Activated T-helper 1 cell treated with anti-CD3 and anti-CD28 coated beads, Interleukin-12 subunit alpha, Interleukin-12 subunit beta, Interleukin-2, Interleukin-4 antibody, amounts not matched to agents 30 ng/mL and 10 ng/mL and 1 ng/mL, durations not matched to agents 14 hours and 24 hours and 36 hours (primary cell): Measurements from ENCODE around the gene SECISBP2. TPM values are rescaled to one million over a fixed set of nuclear protein-coding genes. Genes with fewer than 3 reads are reported as not detected.
A peak's percentile ranks its signal among the peaks of the same experiment; 100 is the strongest.
"Not testable (repeated sequence)": the region's sequence is repeated elsewhere in the genome, so short reads cannot be mapped to it uniquely, and the experiment has no call there.

Experiments
- DNase-seq: peaks from one replicate; pipeline ENCODE4 v3.0.0; 2021; ENCODE audit warnings: low spot score
- H3K27ac Mint-ChIP-seq: one replicate; pipeline ENCODE4 v1.8.0; 2021; ENCODE audit warnings: mild to moderate bottlenecking, mixed read lengths
- H3K27me3 Mint-ChIP-seq: one replicate; pipeline ENCODE4 v1.8.0; 2022; ENCODE audit warnings: mild to moderate bottlenecking, moderate library complexity, mixed read lengths; ENCODE audit not compliant: insufficient read depth
- H3K36me3 Mint-ChIP-seq: one replicate; pipeline ENCODE4 v1.8.0; 2021; ENCODE audit warnings: low read depth, mixed read lengths
- H3K4me1 Mint-ChIP-seq: one replicate; pipeline ENCODE4 v1.8.0; 2021; ENCODE audit warnings: low read depth, mixed read lengths
- H3K4me3 Mint-ChIP-seq: one replicate; pipeline ENCODE4 v1.8.0; 2021; ENCODE audit warnings: mild to moderate bottlenecking, moderate library complexity, mixed read lengths
- H3K9me3 Mint-ChIP-seq: one replicate; pipeline ENCODE4 v1.8.0; 2021; ENCODE audit warnings: mixed read lengths
- intact Hi-C: fragments of 100-400 bp; cut with micrococcal nuclease; formaldehyde crosslinking; loops from one replicate; pipeline ENCODE4 v1.15.1; 2024
- total RNA-seq: library from RNA; stranded (reverse); gene quantifications from 2 replicates; pipeline ENCODE4 v1.2.3, GENCODE V29; 2022

SECISBP2 gene
- total RNA-seq, 1 donor from 2014 or later, result 49.4 TPM

- peaks cover 40% of the 10 kb centered on the region for H3K4me1 Mint-ChIP-seq
- H3K4me3 Mint-ChIP-seq, result no peak overlapping the region
- H3K27ac Mint-ChIP-seq, result no peak overlapping the region
- H3K9me3 Mint-ChIP-seq, result no peaks in the 10 kb centered on the region
- intact Hi-C loops, result loop anchor here (5.0 kb wide), 1 partner anchor 195 kb away; no protein-coding TSS in a partner anchor
- peaks cover 77% of the 10 kb centered on the region for H3K36me3 Mint-ChIP-seq
- H3K27me3 Mint-ChIP-seq, result no peaks in the 10 kb centered on the region
- DNase-seq, result no peak
These were observed 23.9 kb downstream of the SECISBP2 start for GRCh38 chr9:89342213-89342612.

GRCh38 chr9:89342948-89343347 lies 24.6 kb downstream of the SECISBP2 start:
- intact Hi-C loops, result loop anchor here (5.0 kb wide), 1 partner anchor 194 kb away; no protein-coding TSS in a partner anchor
- no peak overlapping the region for H3K27ac Mint-ChIP-seq
- H3K4me3 Mint-ChIP-seq, result no peak overlapping the region
- no peaks in the 10 kb centered on the region for H3K9me3 Mint-ChIP-seq
- peaks cover 40% of the 10 kb centered on the region for H3K4me1 Mint-ChIP-seq
- H3K36me3 Mint-ChIP-seq, result peaks cover 73% of the 10 kb centered on the region
- no peaks in the 10 kb centered on the region for H3K27me3 Mint-ChIP-seq
- DNase-seq, result no peak

GRCh38 chr9:89343812-89344211 lies 25.5 kb downstream of the SECISBP2 start:
- H3K9me3 Mint-ChIP-seq, DNase-seq, H3K27me3 Mint-ChIP-seq, H3K27ac Mint-ChIP-seq, H3K4me3 Mint-ChIP-seq: not testable (repeated sequence)
- Mint-ChIP-seq H3K4me1 (peaks cover 38% of the 10 kb centered on the region), H3K36me3 (peaks cover 73% of the 10 kb centered on the region)
- intact Hi-C loops, result loop anchor here (5.0 kb wide), 1 partner anchor 193 kb away; no protein-coding TSS in a partner anchor

GRCh38 chr9:89345476-89345875 lies 27.2 kb downstream of the SECISBP2 start:
- Mint-ChIP-seq H3K9me3 (no peaks in the 10 kb centered on the region), H3K4me3 (no peak overlapping the region), H3K36me3 (peaks cover 76% of the 10 kb centered on the region), H3K27ac (peak overlapping the region; percentile 25), H3K27me3 (no peaks in the 10 kb centered on the region), H3K4me1 (peaks cover 23% of the 10 kb centered on the region)
- no peak for DNase-seq
- intact Hi-C loops, result no loop called here

GRCh38 chr9:89346696-89347095 lies 28.4 kb downstream of the SECISBP2 start:
- Mint-ChIP-seq H3K27ac (no peak overlapping the region), H3K4me1 (peaks cover 25% of the 10 kb centered on the region), H3K27me3 (no peaks in the 10 kb centered on the region), H3K36me3 (peaks cover 76% of the 10 kb centered on the region), H3K9me3 (no peaks in the 10 kb centered on the region), H3K4me3 (no peak overlapping the region)
- intact Hi-C loops, result no loop called here
- DNase-seq, result no peak

GRCh38 chr9:89347651-89348050 lies 29.4 kb downstream of the SECISBP2 start:
- no peak overlapping the region for H3K4me3 Mint-ChIP-seq
- H3K9me3 Mint-ChIP-seq, result no peaks in the 10 kb centered on the region
- H3K36me3 Mint-ChIP-seq, result peaks cover 76% of the 10 kb centered on the region
- H3K27ac Mint-ChIP-seq, result no peak overlapping the region
- intact Hi-C loops, result no loop called here
- DNase-seq, result no peak
- H3K27me3 Mint-ChIP-seq, result no peaks in the 10 kb centered on the region
- peaks cover 35% of the 10 kb centered on the region for H3K4me1 Mint-ChIP-seq

- no peaks in the 10 kb centered on the region for H3K27me3 Mint-ChIP-seq
- no peak overlapping the region for H3K4me3 Mint-ChIP-seq
- intact Hi-C loops, result no loop called here
- no peaks in the 10 kb centered on the region for H3K9me3 Mint-ChIP-seq
- no peak overlapping the region for H3K27ac Mint-ChIP-seq
- H3K4me1 Mint-ChIP-seq, result peaks cover 39% of the 10 kb centered on the region
- no peak for DNase-seq
- peaks cover 69% of the 10 kb centered on the region for H3K36me3 Mint-ChIP-seq
These were observed 31.3 kb downstream of the SECISBP2 start for GRCh38 chr9:89349607-89350006.

GRCh38 chr9:89350988-89351557 lies 32.8 kb downstream of the SECISBP2 start:
- Mint-ChIP-seq H3K27me3 (no peaks in the 10 kb centered on the region), H3K9me3 (no peaks in the 10 kb centered on the region), H3K4me3 (no peak overlapping the region), H3K36me3 (peaks cover 64% of the 10 kb centered on the region), H3K4me1 (peaks cover 29% of the 10 kb centered on the region), H3K27ac (peak overlapping the region; percentile 40)
- no peak for DNase-seq
- intact Hi-C loops, result no loop called here

- intact Hi-C loops, result no loop called here
- DNase-seq, result no peak
- H3K36me3 Mint-ChIP-seq, result peaks cover 64% of the 10 kb centered on the region
These were observed 33.4 kb downstream of the SECISBP2 start for GRCh38 chr9:89351584-89352300.

GRCh38 chr9:89352451-89352850 lies 34.2 kb downstream of the SECISBP2 start:
- H3K9me3 Mint-ChIP-seq, result no peaks in the 10 kb centered on the region
- H3K27ac Mint-ChIP-seq, result peak overlapping the region; percentile 70
- peak overlapping the region; percentile 45 for H3K4me3 Mint-ChIP-seq
- H3K4me1 Mint-ChIP-seq, result peaks cover 34% of the 10 kb centered on the region
- H3K36me3 Mint-ChIP-seq, result peaks cover 66% of the 10 kb centered on the region
- no peak for DNase-seq
- intact Hi-C loops, result no loop called here
- no peaks in the 10 kb centered on the region for H3K27me3 Mint-ChIP-seq

More at GRCh38 chr9:89351584-89352300, 33.4 kb downstream of the SECISBP2 start:
- Mint-ChIP-seq H3K4me3 (peak overlapping the region; percentile 2), H3K4me1 (peaks cover 29% of the 10 kb centered on the region), H3K9me3 (no peaks in the 10 kb centered on the region), H3K27ac (peak overlapping the region; percentile 70), H3K27me3 (no peaks in the 10 kb centered on the region)

- intact Hi-C loops, result no loop called here
- no peak for DNase-seq
- H3K27ac Mint-ChIP-seq, result peak overlapping the region; percentile 70
- H3K4me1 Mint-ChIP-seq, result peaks cover 40% of the 10 kb centered on the region
- H3K27me3 Mint-ChIP-seq, result no peaks in the 10 kb centered on the region
- peak overlapping the region; percentile 45 for H3K4me3 Mint-ChIP-seq
- peaks cover 70% of the 10 kb centered on the region for H3K36me3 Mint-ChIP-seq
- no peaks in the 10 kb centered on the region for H3K9me3 Mint-ChIP-seq
These were observed 34.8 kb downstream of the SECISBP2 start for GRCh38 chr9:89352874-89353649.

GRCh38 chr9:89353989-89354388 lies 35.7 kb downstream of the SECISBP2 start:
- H3K27ac Mint-ChIP-seq, result peak overlapping the region; percentile 29
- no peak overlapping the region for H3K4me3 Mint-ChIP-seq
- H3K36me3 Mint-ChIP-seq, result peaks cover 70% of the 10 kb centered on the region
- H3K27me3 Mint-ChIP-seq, result no peaks in the 10 kb centered on the region
- no peaks in the 10 kb centered on the region for H3K9me3 Mint-ChIP-seq
- H3K4me1 Mint-ChIP-seq, result peaks cover 40% of the 10 kb centered on the region
- intact Hi-C loops, result no loop called here
- DNase-seq, result no peak

- intact Hi-C loops, result no loop called here
- H3K27ac Mint-ChIP-seq, result peak overlapping the region; percentile 29
- H3K4me1 Mint-ChIP-seq, result peaks cover 40% of the 10 kb centered on the region
- no peaks in the 10 kb centered on the region for H3K9me3 Mint-ChIP-seq
- H3K36me3 Mint-ChIP-seq, result peaks cover 72% of the 10 kb centered on the region
- H3K4me3 Mint-ChIP-seq, result no peak overlapping the region
- no peaks in the 10 kb centered on the region for H3K27me3 Mint-ChIP-seq
- no peak for DNase-seq
These were observed 36.2 kb downstream of the SECISBP2 start for GRCh38 chr9:89354471-89354870.
